Left colon (tissue), 2 donors: ENCODE data around the gene SLC29A1. TPM values are rescaled to one million over a fixed set of nuclear protein-coding genes. Genes with fewer than 3 reads are reported as not detected.
"Not testable (repeated sequence)": the region's sequence is repeated elsewhere in the genome, so short reads cannot be mapped to it uniquely, and the experiment has no call there.

Source experiments
- ATAC-seq: fragments of 200-7000 bp; cut with Tn5 transposase; one replicate; pipeline ENCODE4 v1.9.1; 2020; ENCODE audit warnings: mild to moderate bottlenecking, moderate library complexity
- DNase-seq, 2 donors: peaks; one replicate each; pipeline ENCODE4 v3.0.0-alpha.2; 2020
- intact Hi-C, 2 donors: fragments of 100-400 bp; cut with DNase I in 1 of 2; cut with micrococcal nuclease in 1 of 2; formaldehyde crosslinking; loops; one replicate each; pipeline versions ENCODE4 v1.11.2 to v1.14.0; 2022; cut with DNase I, micrococcal nuclease
- total RNA-seq, 2 donors: library from RNA; stranded (reverse); fragmentation: NEBNext Ultra II Directional; extraction: Animal tissue kit (Norgen Biotek cat#: 25700); gene quantifications; one replicate each; pipeline ENCODE4 v1.2.1, GENCODE V29; 2021
- donor health status: DM: no; HTN: no; CAD: no.
- donor health status: DM: yes; HTN: yes; CAD: no.

The SLC29A1 gene
- total RNA-seq, 2 donors from 2014 or later = 13.0 to 22.8 TPM

- intact Hi-C loops = no loop called here
- DNase-seq (no peak), ATAC-seq (peak; percentile 95)
Observed at GRCh38 chr6:44192428-44193041, 30.9 kb upstream of the SLC29A1 start.

- intact Hi-C loops = no loop called here
- no peak for ATAC-seq
- DNase-seq = no peak
Observed at GRCh38 chr6:44193307-44193910, 30.0 kb upstream of the SLC29A1 start.

- intact Hi-C loops = no loop called here
- ATAC-seq (no peak), DNase-seq (no peak)
Observed at GRCh38 chr6:44194326-44194725, 29.1 kb upstream of the SLC29A1 start.

- DNase-seq, intact Hi-C loops, ATAC-seq: not testable (repeated sequence)
Observed at GRCh38 chr6:44196351-44196750, 27.0 kb upstream of the SLC29A1 start.

GRCh38 chr6:44198684-44199083 lies 24.7 kb upstream of the SLC29A1 start:
- intact Hi-C loops = no loop called here
- ATAC-seq (no peak), DNase-seq (no peak)

GRCh38 chr6:44199883-44200282 lies 23.5 kb upstream of the SLC29A1 start:
- intact Hi-C loops = no loop called here
- no peak for DNase-seq
- no peak for ATAC-seq

GRCh38 chr6:44201200-44201599 lies 22.2 kb upstream of the SLC29A1 start:
- ATAC-seq (peak; percentile 82), DNase-seq (peak; percentile 62 to 88)
- intact Hi-C loops = no loop called here

- DNase-seq (no peak), ATAC-seq (no peak)
- intact Hi-C loops = no loop called here
Observed at GRCh38 chr6:44201638-44202303, 21.6 kb upstream of the SLC29A1 start.

- intact Hi-C loops = no loop called here
- no peak for ATAC-seq
- no peak for DNase-seq
Observed at GRCh38 chr6:44202332-44202971, 20.9 kb upstream of the SLC29A1 start.

- intact Hi-C loops = no loop called here
- ATAC-seq (peak; percentile 64), DNase-seq (no peak)
Observed at GRCh38 chr6:44202972-44203750, 20.2 kb upstream of the SLC29A1 start.

GRCh38 chr6:44203955-44204354 lies 19.4 kb upstream of the SLC29A1 start:
- DNase-seq (peak in 1 of 2 donors; percentile 65), ATAC-seq (peak; percentile 79)
- intact Hi-C loops = no loop called here

GRCh38 chr6:44207966-44208365 lies 15.4 kb upstream of the SLC29A1 start:
- ATAC-seq = no peak
- intact Hi-C loops = no loop called here
- DNase-seq = no peak

- DNase-seq (no peak), ATAC-seq (no peak)
- intact Hi-C loops = no loop called here
Observed at GRCh38 chr6:44211284-44211683, 12.1 kb upstream of the SLC29A1 start.

- intact Hi-C loops = no loop called here
- DNase-seq = no peak
- ATAC-seq = no peak
Observed at GRCh38 chr6:44214307-44214706, 9.1 kb upstream of the SLC29A1 start.

- DNase-seq = no peak
- intact Hi-C loops = no loop called here
Observed at GRCh38 chr6:44216677-44217331, 6.6 kb upstream of the SLC29A1 start, which contains the start of gene MYMX. MYMX (plus strand) TSS chr6:44216926; CDS start chr6:44217472, 546 bp downstream.

GRCh38 chr6:44217332-44218143 lies 5.9 kb upstream of the SLC29A1 start:
- peak; percentile 32 to 62 for DNase-seq
- intact Hi-C loops = no loop called here
- no peak for ATAC-seq

More at GRCh38 chr6:44216677-44217331, 6.6 kb upstream of the SLC29A1 start, which contains the start of gene MYMX:
- no peak for ATAC-seq

- intact Hi-C loops = no loop called here
- peak; percentile 64 for ATAC-seq
Observed at GRCh38 chr6:44219053-44219814, 4.2 kb upstream of the SLC29A1 start.

More at GRCh38 chr6:44219053-44219814, 4.2 kb upstream of the SLC29A1 start:
- peak; percentile 83 to 86 for DNase-seq
